GM19455 (cell line): ENCODE measurements around the gene TNFRSF18.

Experiments used
- ATAC-seq: cut with Tn5 transposase; IDR thresholded peaks from one replicate; pipeline ENCODE4 v1.9.1; 2021; ENCODE audit not compliant: unreplicated experiment

Gene TNFRSF18

DNA sequence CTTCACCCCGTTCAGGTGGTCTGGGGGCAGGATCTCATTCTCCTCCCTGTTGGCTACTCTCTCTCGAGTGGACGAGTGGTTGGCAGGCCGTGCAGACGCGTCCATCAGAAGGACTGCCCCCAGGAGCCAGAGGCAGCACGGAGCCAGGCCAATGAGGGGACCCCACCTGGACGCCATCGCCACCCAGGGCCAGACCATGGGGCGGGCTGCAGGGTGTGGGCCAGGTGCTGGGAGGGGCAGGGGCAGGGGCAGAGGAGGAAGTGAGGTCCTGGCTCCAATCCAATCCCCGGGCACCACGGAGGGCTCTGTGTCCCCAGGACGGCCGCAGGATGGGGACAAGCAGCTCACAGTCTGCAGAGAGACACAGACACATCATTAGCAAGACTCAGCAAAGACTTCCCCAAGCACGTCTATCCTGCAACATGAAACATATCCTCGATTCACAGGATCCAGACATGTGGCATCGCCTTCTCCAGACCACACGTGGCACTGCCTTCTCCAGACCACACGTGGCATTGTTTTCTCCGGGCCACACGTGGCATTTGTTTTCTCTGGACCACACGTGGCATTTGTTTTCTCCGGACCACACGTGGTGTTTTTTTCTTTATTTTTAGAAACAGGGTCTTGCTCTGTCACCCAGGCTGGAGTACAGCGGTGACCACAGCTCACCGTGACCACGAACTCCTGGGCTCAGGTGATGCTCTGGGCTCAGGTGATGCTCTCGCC, 22.4 kb upstream of the TNFRSF18 start:
- ATAC-seq, result no peak

DNA sequence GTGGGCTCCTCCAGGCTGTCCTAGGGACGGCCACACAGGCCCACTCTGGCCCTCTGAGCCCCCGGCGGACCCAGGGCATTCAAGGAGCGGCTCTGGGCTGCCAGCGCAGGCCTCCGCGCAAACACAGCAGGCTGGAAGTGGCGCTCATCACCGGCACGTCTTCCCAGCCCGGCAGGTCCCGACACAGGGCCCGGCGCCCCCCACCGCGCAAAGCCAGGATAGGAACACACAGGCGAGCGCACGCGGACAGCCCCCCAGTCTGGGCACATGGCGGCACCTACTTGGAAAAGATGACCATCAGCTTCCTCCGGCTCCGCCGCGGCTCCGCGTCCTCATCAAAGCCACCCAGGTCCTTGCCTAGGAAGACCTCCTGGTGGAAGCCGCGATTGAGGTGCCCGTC, 21.8 kb upstream of the TNFRSF18 start:
- no peak for ATAC-seq

DNA sequence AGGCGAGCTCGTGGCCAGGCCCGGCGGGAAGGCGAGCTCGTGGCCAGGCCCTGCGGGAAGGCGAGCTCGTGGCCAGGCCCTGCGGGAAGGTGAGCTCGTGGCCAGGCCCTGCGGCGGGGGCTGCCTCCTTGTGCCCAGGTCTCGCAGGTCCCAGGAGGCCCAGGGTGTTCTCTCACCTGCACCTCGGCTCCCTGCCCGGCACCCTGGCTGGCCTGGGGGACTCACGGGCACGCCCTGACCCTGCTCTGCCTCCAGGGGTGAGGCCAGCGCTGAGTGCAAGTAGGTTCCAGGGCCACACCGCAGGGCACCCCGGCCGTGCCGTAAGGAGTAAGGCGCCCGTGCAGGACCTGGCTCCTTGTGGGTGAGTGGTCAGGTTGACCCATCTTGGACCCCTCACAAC, 21.0 kb upstream of the TNFRSF18 start:
- no peak for ATAC-seq

DNA sequence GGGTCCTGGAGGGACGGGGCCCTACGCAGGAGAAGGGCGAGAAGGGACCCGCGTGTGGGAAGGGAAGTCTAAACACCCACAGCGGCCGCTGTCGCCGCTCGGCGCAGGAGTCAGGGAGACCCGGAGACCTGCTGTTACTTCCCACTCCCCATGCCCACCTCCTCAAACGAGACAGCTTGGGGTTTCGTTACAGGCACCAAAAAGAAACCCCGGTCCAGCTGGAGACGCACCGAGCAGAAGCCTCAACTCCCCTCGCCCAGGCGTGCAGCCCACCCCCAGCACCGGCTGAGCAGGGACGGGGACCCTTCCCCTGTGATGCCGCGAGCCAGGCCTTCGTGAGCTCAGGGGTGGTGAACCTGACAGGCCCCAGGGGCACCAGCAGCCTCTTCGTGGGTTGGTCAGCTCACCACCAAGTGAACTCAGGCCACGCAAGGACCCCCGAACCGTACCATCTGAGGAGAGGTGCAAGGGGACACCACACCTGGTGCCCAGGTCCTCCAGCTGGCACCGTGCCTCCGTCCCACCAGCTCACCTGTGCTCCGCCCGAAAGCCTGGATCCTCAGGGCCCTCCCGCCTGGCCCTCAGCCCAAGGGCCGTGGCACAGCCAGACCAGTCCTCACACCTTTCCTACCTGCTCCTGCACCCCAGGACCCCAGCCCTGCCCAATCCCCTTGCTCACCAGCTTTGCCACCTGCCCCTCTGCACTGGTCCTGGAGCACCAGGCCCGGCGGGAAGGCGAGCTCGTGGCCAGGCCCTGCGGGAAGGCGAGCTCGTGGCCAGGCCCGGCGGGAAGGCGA, 20.4 kb upstream of the TNFRSF18 start:
- ATAC-seq, result no peak

DNA sequence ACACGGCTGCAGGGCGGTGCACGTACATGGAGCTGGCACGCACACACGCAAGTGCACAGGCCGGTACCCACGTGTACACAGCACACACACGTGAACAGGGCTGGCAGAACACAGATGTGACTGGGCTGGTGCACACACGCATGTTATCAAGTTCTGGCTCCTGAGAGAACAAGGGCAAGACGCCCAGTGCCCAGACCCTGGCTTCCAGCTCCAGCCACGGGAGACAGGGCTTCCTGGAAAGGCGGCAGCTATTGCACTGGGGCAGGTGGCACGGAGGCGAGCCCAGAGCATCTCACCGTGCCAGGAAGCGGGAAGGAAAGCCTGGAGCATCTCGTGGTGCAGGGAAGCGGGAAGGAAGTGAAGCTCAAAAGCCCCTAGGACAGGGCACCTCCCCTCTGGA, 19.5 kb upstream of the TNFRSF18 start:
- ATAC-seq, result no peak

DNA sequence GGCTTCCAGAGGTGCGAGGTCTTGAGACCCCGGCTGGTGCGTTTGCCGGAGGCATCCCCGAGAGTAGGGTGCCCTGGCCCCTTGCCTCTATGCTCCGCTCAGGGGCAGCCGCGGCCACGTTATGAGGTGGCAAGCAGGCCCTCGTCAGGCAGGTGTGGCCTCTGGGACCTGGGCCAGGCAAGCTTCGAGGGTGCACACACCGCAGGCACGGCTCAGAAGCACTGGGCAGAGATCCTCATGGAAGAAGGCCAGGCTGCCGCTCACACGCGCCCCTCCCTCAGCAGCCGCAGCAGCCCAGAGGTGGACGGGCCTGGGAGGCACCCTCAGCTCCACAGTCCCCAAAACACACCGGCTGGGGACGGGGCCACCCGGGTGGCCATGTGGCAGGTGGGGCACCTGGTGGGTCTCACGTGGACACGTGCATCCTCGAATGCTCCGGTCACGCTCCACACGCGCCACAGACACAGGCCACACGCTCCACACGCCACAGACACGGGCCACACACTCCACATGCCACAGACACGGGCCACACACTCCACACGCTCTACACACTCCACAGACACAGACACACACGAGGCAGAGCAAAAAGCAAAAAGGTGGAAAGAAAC, 18.9 kb upstream of the TNFRSF18 start:
- no peak for ATAC-seq

DNA sequence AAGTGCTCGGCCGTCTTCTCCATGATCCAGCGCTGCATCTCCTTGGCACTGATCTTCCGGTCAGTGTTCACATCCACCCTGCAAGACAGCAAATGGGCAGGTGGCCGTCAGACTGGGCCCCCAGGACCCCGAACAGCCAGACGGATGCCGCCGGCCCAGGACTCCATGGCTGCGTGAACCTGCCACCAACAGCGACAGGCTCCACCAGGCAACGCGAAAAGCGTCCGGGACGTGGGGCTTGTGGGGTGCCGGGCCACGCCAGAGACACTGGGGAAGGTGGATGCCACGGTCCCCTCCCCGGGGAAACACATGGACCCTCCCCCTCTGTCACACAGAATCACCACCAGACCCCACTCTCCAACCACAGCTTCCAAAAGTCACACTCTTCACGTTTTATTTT, 17.5 kb upstream of the TNFRSF18 start:
- ATAC-seq, result no peak

DNA sequence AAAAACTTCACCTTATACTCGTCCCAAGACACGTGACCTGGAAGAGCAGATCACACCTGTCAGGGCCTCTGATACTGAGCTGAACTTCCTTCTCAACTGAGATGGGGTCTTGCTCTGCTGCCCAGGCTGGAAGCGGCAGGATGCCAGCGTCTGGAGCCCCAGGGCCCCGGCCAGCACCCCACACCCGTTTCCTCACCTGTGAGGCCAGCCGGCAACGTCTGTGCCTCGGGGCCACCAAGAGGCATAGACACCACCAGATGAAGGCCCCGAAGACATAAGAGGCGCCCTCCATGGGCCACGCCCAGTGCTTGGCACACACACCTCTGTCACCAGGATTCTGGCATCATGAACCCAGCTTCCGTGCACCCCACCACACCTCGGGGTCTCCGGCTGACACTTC, 16.9 kb upstream of the TNFRSF18 start:
- no peak for ATAC-seq

DNA sequence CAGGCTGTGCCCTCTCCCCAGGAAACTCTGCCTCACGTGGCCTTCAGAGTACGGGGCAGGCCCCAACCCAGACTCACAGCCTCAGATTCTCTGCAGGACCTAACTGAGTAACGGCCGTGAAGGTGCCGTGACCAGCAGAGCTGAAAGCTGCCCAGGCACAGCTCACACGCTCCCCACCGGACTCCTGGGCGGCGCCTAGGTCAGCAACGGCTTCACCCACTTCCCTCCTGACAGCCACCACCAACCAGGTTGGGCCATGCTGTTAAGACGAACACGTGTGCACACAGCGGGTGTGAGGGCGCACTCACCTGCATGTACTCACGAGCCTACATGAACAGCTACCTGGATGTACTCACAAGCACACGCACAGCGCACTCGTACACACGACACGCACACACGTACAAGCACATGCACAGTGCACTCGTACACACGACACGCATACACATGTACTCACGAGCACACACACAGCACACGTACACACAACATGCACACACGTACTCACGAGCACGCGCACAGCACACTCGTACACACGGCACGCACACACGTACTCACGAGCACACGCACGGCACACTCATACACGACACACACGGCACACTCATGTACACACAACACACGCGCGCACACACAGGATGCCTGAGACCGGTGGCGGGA, 16.3 kb upstream of the TNFRSF18 start:
- ATAC-seq, result no peak

DNA sequence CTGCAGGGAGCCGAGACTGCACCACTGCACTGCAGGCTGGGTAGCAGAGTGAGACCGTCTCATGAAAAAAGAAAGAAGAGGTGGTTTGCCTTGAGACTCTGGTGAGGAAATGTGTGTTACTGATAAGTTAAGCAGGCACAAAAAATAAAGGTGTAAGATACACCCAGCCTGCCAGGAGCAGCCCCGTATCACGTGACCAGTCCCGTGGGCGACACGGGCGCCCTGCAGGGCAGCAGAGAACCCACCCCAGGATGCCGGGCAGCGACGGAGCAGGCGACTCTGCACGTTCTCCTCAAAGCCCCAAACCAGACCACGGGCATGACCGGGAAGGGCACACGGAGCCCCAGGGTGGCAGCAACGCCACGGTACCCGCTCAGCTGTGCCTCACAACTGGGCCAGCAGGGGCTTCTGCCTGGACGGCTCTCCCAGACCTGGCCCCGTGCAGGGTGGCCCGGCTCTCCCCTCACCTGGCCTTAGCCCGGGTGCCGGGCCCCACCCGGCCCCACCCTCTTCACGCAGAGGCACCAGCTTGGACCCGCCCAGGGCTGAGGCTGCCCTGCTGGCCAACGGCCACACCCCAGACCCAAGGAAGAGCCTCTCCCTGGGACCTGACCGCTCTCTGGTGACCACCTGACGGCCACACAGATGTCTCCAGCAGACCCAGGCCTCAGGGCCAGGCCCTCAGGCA, 15.6 kb upstream of the TNFRSF18 start:
- no peak for ATAC-seq

DNA sequence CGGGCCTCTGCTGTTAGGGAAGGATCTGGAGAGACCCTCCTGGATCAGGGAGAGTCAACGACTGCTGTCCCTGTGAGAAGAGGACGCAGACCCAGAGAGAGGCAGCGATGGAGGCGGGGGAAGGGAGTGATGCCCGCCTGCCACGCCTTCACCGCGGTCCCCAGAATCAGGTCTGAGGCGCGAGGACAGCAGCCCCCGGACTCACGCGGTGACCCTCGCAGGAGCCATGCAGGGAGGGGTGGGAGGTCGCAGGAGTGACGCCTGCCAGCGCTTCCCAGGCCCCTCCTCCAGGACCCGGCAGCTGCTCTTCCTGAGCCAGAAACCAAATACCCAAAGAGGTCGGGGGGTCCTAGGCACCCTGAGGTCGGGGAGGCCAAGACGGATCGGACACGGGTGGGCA, 13.8 kb upstream of the TNFRSF18 start:
- ATAC-seq, result no peak

DNA sequence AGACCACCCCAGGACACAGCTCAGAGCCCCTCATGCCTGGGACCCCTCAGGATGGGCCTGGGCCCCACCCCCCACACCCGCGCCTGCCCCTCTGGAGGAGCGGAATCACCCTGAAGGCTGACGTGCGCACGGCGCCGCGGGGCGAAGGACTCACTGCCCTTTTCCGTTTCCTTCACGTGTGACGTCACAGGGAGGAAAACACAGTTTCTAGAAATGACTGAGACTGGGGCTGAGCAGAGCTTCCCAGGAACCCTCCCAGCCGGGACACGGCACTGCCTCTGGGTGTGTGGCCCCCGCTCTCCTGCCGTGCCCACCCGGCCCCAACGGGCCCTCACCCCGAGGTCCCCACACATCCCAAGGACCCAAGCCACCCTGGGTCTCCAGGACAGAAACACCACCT, 12.9 kb upstream of the TNFRSF18 start:
- no peak for ATAC-seq

DNA sequence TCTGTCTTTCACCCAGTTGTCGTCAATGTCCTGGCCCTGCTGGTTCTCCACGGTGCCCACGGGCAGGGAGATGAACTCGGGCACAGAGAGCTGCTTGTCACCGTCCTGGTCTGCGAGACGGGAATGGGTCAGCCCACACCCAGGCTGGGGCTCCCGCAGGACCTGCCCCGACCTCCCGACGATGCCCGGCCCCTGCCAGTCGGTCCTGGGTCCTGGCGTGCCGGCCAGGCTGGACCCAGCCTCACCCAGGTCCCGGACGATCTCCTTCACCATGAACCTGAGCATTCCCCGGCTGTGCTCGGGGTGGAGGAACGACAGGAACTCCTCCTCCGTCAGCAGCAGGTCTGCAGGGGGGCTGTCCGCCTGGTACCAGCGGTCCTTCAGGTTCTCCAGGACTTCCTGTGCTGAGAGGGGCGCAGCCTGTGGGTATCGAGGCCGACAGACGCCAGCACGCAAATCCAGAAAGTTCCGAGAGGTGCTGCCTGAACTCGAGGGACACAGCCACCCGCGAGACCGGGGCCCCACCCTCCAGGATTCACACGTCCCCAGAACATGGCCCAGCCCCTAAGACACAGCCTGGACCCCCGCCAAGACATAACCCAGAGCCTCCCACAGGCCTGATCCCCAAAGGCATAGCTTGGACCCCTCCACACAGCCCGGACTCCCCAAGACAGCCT, 12.3 kb upstream of the TNFRSF18 start:
- ATAC-seq, result no peak

DNA sequence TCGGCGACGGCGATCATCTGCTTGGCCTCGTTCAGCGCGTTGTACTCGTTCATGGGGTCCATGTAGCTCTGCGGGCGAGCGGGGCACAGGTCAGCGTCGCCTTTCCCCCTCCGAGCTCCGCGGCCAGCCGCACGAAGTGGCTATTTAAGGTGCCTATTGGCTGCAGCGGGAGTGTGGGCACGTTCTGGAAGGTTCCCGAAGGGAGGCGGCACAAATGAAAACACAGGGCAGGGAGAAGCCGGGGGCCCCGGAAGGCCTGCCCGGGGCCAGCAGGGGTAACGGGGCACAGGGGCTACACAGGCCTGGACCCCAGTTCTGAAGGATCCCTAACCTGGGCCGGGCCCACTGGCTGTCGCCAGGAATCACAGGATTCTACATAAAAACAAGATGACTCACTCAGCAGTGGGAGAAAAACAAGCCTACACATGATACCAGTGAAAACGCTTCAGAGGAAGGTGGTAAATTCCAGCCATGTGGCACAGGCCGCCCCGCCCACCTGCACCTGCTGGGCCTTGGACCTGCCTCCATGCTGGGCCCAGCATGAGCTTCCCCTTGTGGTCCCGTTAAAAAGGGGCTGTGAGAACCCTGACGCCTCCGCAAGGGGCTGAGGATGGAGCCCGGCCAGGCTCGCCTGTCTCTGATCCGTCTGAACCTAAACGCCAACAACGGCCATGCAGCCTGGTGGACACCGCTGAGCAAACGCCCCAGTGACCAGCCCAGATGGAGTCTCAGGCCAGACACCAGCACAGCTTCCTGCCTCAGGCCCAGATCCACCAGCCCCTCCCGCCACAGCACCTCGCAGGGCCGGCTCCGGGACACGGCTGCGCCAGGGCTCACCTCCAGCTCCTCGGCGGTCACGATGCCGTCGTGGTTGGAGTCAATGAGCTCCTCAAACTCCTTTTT, 11.5 kb upstream of the TNFRSF18 start:
- no peak for ATAC-seq

DNA sequence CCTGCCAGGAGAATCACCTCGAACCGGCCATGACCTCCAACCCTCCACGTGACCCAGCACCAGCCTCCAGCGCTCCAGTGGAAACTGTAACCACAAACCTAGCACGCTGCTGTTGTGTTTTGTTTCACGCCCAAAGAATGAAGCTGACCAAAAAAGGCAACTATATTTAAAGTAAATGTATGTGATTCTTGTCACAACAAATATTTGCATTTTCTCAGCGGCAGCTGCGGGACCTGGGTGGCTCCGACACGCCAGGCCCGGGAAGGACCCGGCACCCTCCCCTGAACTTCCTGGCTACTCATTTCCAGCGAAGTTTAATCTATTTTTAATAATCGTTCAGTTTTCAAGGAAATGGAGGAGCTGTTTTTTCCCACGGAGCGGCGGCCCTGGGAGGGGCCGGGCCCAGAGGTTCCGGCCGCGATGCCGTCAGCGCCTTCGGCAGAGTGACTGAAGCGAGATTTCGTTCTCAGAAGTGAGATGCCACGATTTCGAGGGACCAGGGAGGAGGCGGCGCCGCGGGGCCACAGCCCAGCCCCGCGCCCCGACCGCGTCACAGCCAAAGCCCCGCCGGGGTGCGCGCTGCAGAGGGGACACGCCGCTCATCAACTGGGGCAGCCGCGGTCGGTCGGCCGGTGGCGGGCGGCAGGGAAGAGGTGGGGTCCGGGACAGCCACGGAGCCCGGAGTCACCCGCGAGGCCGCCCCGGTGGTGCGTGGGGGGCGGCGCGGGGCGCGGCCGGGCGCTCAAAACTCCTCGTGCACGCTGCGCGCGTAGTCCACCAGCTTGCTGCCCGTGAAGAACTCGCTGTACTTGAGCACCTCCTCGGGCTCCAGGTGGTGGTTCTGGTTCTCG, 10.6 kb upstream of the TNFRSF18 start:
- ATAC-seq, result no peak

DNA sequence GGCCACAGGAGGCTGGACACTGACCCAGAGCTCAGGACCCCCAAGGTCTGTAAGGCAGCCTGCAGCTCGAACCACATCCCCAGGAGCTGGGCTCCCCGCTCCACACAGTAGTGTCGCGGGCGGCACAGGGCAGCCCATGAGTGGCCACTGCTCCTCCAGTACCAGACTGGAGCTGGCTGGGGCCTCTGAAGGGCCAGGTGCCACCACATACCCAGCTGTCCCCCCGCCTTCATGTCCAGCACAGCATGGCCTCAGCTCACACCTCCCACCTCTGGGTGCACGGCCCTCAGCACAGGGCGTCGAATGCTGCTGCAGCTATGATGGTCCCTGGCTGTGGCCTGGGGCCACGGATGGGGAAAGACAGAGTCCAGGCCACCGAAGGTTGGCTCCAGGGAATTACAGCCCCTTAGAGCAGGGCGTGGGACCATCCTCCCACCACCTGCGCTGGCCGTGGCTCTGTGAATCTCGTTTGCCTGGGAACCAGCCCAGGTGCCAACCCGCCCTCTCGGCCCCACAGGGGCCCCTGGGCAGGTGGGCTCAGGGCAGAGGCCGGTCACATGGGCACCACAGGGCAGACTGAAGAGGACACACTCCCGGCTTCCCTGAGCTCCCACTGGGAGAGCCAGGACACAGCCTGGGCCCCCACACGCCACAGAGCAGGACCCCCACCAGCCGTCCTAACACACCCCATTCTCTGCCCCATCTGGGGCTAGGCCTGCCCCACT, 9.7 kb upstream of the TNFRSF18 start:
- ATAC-seq, result no peak

DNA sequence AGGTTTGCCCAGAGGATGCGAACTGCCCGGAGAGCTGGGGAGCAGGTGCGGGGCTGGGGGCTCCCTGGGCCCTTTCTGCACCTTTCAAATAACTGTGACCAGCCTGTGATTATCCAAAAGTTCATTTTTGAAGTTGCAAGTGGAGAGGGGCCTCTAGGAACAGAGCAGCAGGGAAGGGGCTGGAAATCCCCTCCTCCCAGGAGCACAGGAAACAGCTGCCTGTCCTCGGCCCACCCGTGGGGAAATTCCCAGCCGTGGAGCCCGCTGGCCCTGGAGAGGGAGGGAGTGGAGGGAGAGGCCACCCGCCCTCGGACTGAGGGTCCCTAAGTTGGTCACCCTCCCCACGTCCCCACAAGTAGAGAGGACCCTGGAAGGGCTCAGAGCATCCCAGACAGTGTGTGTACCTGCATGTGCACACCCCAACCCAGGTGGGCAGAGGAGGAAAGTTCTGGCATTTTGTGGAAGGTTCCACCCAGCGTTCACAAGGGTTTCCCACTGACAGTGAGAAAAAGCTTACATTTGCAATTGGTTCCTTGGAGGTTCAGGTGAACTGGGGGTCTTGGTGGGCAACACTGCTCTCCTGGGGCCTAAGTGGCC, 8.8 kb upstream of the TNFRSF18 start:
- ATAC-seq, result no peak
